Kidney epithelial cell (primary cell): Measurements from ENCODE around the gene DNAJC7. TPM values are rescaled to one million over a fixed set of nuclear protein-coding genes. Genes with fewer than 3 reads are reported as not detected.
"Not testable (repeated sequence)": the region's sequence is repeated elsewhere in the genome, so short reads cannot be mapped to it uniquely, and the experiment has no call there.

Experiments used
- DNase-seq: peaks from one replicate; pipeline ENCODE4 v3.0.0-alpha.2; 2010; ENCODE audit warnings: low read depth
- H3K27me3 ChIP-seq: 2 replicates; pipeline ENCODE4 v1.6.0; 2011; ENCODE audit warnings: low read length; ENCODE audit not compliant: control insufficient read depth, insufficient read depth
- H3K36me3 ChIP-seq: 2 replicates; pipeline ENCODE4 v1.5.1; 2011; ENCODE audit warnings: low read length; ENCODE audit not compliant: control insufficient read depth, insufficient read depth
- H3K4me3 ChIP-seq: 2 replicates; pipeline ENCODE4 v1.5.1; 2011; ENCODE audit warnings: low read depth, mild to moderate bottlenecking, control low read depth, low read length
- CTCF ChIP-seq: IDR thresholded peaks from 2 replicates; pipeline ENCODE4 v1.5.1; 2011; ENCODE audit warnings: mild to moderate bottlenecking, moderate library complexity, low read length, control low read depth, inconsistent platforms; ENCODE audit not compliant: insufficient read depth, poor library complexity, severe bottlenecking
- total RNA-seq: library from RNA; depleted of rRNA; stranded (reverse); fragments of >200 nt; gene quantifications from 2 replicates; pipeline ENCODE4 v1.2.3, GENCODE V29; 2015

DNAJC7 gene
- total RNA-seq, 1 donor from 2014 or later: 73.5 TPM

GRCh38 chr17:41937970-41938954 is 79.0 kb downstream of the DNAJC7 start:
- Histone ChIP-seq H3K27me3 (no peaks in the 10 kb centered on the region), H3K4me3 (no peak overlapping the region), H3K36me3 (no peaks in the 10 kb centered on the region)
- no peak for DNase-seq
- no peak for TF ChIP-seq CTCF

- Histone ChIP-seq H3K27me3 (no peaks in the 10 kb centered on the region), H3K4me3 (no peak overlapping the region), H3K36me3 (no peaks in the 10 kb centered on the region)
- no peak for TF ChIP-seq CTCF
- DNase-seq: no peak
These were observed 81.6 kb downstream of the DNAJC7 start for GRCh38 chr17:41935641-41936040.

- Histone ChIP-seq H3K36me3 (no peaks in the 10 kb centered on the region), H3K27me3 (no peaks in the 10 kb centered on the region), H3K4me3 (no peak overlapping the region)
- no peak for DNase-seq
- TF ChIP-seq CTCF: no peak
These were observed 84.3 kb downstream of the DNAJC7 start for GRCh38 chr17:41932816-41933389.

GRCh38 chr17:41931715-41932114 is 85.5 kb downstream of the DNAJC7 start:
- H3K27me3 ChIP-seq, H3K36me3 ChIP-seq, H3K4me3 ChIP-seq, DNase-seq: not testable (repeated sequence)

GRCh38 chr17:41930833-41931156 is 86.4 kb downstream of the DNAJC7 start:
- H3K4me3 ChIP-seq: peak overlapping the region; percentile 65
- not testable (repeated sequence) for H3K27me3 ChIP-seq, H3K36me3 ChIP-seq, DNase-seq

- no peaks in the 10 kb centered on the region for H3K36me3 ChIP-seq
- peak; percentile 39 for TF ChIP-seq CTCF
- H3K27me3 ChIP-seq: no peaks in the 10 kb centered on the region
- peak; percentile 92 for DNase-seq
- peak within 1 kb of the TSS; percentile 65 for H3K4me3 ChIP-seq
These were observed 87.0 kb downstream of the DNAJC7 start, which contains the start of gene ODAD4 for GRCh38 chr17:41930009-41930832. Gene ODAD4, plus strand, starts transcription at chr17:41930617. Its CDS starts 107 bp downstream, at chr17:41930724.
